LNCaP clone FGC (cell line): Measurements from ENCODE around the gene SIRPG.

Experiments used
- DNase-seq: peaks from one replicate; pipeline ENCODE4 v3.0.0-alpha.2; 2011; ENCODE audit warnings: low read depth
- H3K4me3 ChIP-seq: 2 replicates; pipeline ENCODE4 v1.5.1; 2011; ENCODE audit warnings: mild to moderate bottlenecking, low read depth, low read length, control low read depth
- TF ChIP-seq, protein P1 (sequence below): IDR thresholded peaks from 2 replicates; pipeline ENCODE4 v1.5.1; 2012; ENCODE audit warnings: mild to moderate bottlenecking; ENCODE audit not compliant: control insufficient read depth, insufficient read depth; ENCODE audit errors: extremely low read depth

SIRPG gene

DNA sequence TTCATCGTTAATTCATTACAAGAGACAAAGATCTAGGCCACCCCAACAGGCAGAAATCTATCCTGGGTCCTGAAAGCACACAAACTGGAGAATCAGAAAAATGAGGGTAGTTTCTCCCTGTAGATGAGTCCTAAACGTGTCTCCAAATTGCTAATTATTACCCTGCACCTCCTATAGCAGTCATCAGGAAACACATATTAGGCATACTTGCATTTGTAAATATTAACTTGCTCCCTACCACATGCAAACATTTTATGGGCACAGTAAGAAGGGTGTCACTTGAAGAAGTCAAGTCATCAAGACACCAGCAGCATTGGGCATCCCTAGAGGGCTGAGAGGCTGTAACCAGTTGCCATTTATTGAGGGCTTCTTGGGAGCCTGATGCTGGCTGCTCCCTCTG lies 19.8 kb downstream of the SIRPG start:
- no peak overlapping the region for H3K4me3 ChIP-seq
- DNase-seq: no peak
- TF ChIP-seq, protein P1, sequence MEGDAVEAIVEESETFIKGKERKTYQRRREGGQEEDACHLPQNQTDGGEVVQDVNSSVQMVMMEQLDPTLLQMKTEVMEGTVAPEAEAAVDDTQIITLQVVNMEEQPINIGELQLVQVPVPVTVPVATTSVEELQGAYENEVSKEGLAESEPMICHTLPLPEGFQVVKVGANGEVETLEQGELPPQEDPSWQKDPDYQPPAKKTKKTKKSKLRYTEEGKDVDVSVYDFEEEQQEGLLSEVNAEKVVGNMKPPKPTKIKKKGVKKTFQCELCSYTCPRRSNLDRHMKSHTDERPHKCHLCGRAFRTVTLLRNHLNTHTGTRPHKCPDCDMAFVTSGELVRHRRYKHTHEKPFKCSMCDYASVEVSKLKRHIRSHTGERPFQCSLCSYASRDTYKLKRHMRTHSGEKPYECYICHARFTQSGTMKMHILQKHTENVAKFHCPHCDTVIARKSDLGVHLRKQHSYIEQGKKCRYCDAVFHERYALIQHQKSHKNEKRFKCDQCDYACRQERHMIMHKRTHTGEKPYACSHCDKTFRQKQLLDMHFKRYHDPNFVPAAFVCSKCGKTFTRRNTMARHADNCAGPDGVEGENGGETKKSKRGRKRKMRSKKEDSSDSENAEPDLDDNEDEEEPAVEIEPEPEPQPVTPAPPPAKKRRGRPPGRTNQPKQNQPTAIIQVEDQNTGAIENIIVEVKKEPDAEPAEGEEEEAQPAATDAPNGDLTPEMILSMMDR: no peak

DNA sequence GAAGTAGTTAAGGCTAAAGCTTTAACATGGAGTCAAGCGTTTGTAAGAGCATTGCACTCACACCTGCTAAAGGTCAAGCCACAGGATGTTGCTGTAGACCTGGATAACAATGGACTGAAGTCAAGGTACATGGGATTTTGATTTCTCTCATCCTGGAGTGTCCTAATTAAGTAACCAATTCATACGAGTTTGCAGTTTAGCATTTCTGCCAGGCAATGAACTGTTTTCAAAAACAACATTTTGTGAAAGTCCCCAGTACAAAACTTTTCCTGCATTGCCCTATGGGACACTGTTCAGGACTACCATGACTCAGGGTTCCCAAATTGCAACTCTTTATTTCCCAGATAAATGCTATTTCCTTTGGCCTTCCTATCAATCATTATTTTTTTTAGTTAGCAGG lies 20.4 kb downstream of the SIRPG start:
- no peak overlapping the region for H3K4me3 ChIP-seq
- TF ChIP-seq, protein P1: no peak
- no peak for DNase-seq

DNA sequence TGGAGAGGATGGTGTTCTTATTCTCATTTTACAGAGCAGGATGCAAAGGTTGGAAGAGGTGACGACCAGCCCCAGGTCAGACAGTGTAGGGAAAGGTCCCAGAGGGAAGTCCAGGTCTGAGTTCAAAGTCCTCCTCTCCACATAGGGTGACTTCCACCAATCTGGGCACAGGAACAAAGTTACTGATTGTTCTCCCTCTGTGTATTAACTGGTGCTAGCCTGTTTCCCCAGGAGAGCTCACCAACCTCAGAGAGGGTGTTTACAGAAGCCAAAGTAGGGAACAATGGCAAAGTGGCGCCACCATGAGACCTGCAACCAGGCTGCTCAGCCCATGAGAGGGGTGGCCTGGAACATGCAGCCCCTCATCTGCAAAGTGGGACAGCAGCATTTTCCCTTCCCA lies 21.0 kb downstream of the SIRPG start:
- no peak overlapping the region for H3K4me3 ChIP-seq
- TF ChIP-seq, protein P1: no peak
- no peak for DNase-seq

DNA sequence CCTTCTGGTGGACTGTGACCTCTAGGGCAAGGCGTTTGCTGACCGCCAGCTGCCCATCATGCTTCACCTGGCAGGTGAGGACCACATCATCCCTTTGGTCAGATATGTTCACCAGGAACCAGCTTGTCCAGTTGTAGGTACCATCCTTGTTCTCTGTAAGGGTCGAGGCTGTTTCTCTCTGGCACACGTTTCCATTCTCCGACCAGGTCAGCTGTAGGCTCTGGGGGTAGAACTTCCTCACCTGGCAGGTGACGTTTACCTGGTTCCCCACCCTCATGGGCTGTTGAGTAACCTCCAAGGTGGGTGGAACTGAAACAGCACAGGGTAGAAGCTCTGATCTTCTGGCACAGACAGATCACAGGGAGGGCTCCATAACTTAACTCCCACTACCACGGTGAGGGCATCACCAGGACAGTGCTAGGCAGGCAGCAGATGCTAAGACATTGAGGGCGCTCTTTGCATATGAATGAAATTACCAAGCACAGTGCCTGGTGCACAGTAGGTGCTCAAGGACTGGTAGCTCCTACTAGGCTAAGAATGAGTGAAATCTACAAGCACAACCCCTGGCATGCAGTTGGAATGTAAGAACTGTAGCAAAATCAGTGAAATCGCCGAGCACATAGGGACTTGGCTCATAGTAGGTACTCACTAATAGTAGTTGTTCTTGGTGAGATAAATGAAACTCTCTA lies 22.1 kb downstream of the SIRPG start:
- no peak overlapping the region for H3K4me3 ChIP-seq
- TF ChIP-seq, protein P1: no peak
- DNase-seq: no peak

DNA sequence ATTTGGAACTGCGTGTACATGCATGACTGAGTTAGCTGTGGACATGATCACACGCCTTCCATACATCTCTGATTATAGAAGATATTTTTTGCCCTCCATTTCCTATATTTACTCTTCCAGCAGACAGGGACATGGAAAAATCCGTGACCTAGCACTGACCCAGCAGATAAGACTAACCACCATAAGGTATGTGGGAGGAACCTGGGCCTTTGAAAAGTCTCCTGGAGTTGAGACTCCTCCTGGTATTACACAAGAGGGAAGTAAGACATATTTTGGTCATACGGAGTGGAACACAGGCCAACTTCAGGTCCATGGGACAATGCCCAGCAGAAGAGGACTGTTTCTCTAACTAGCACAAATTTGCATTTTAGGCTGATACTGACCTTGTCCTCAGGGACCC lies 24.0 kb downstream of the SIRPG start:
- no peak overlapping the region for H3K4me3 ChIP-seq
- DNase-seq: no peak
- TF ChIP-seq, protein P1: no peak

DNA sequence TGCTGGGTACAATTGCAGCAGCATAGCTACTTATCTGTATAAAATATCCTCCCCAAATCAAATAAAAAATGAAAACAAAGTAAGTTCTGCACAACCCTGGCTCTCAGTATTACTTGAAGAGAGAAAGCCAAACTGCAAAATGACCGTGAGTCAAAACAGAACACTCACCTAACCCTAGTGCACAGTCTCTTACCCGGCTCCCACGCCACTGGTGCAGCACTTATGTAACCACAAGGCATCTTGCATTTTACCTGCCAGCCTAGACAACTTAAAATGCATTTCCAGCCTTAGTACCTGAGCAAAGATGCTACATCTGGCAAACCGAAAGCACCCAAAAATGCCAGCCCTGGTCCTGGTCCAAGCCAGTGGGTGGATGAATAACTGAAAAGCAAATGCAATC lies 25.4 kb downstream of the SIRPG start:
- TF ChIP-seq, protein P1: no peak
- no peak overlapping the region for H3K4me3 ChIP-seq
- DNase-seq: no peak
